DOHH2 (cell line): Measurements from ENCODE around the gene IDH3B.

Experiments used
- H3F3A ChIP-seq: fragments of 200-600 bp; sonication (generic), shearing (Covaris generic); 2 replicates; pipeline ENCODE4 v1.6.0; 2016; ENCODE audit warnings: antibody characterized with exemption, mild to moderate bottlenecking; ENCODE audit not compliant: control insufficient read depth, insufficient read depth
- H3K27ac ChIP-seq: fragments of 200-600 bp; sonication (generic); 2 replicates; pipeline ENCODE4 v1.5.1; 2014; ENCODE audit warnings: low read depth, mild to moderate bottlenecking, low read length, moderate library complexity
- H3K27me3 ChIP-seq: fragments of 200-600 bp; sonication (generic); 2 replicates; pipeline ENCODE4 v1.6.1; 2014; ENCODE audit warnings: mild to moderate bottlenecking, low read length, mixed read lengths; ENCODE audit not compliant: control insufficient read depth
- H3K36me3 ChIP-seq: fragments of 200-600 bp; sonication (generic); 2 replicates; pipeline ENCODE4 v1.6.1; 2014; ENCODE audit warnings: mild to moderate bottlenecking, low read length, moderate library complexity, mixed read lengths; ENCODE audit not compliant: control insufficient read depth
- H3K4me1 ChIP-seq: fragments of 200-600 bp; sonication (generic); 2 replicates; pipeline ENCODE4 v1.6.1; 2014; ENCODE audit warnings: mild to moderate bottlenecking, low read length, mixed read lengths; ENCODE audit not compliant: control insufficient read depth
- H3K4me2 ChIP-seq: fragments of 200-600 bp; sonication (generic); 2 replicates; pipeline ENCODE4 v1.6.0; 2014; ENCODE audit warnings: mild to moderate bottlenecking, low read length, moderate library complexity
- H3K4me3 ChIP-seq: fragments of 200-600 bp; sonication (generic); 2 replicates; pipeline ENCODE4 v1.5.1; 2014; ENCODE audit warnings: mild to moderate bottlenecking, low read length, mixed read lengths
- H3K79me2 ChIP-seq: fragments of 200-600 bp; sonication (generic); 2 replicates; pipeline ENCODE4 v1.6.1; 2014; ENCODE audit warnings: mild to moderate bottlenecking, low read length, mixed read lengths; ENCODE audit not compliant: control insufficient read depth
- H3K9me2 ChIP-seq: fragments of 200-600 bp; sonication (generic); replicated peaks from 2 replicates; pipeline ENCODE4 v1.6.1; 2014; ENCODE audit warnings: mild to moderate bottlenecking, low read length, mixed read lengths; ENCODE audit not compliant: control insufficient read depth
- H3K9me3 ChIP-seq: fragments of 200-600 bp; sonication (generic); 2 replicates; pipeline ENCODE4 v1.6.1; 2014; ENCODE audit warnings: antibody characterized with exemption, low read length, mixed read lengths; ENCODE audit not compliant: control insufficient read depth, insufficient read depth
- H4K20me1 ChIP-seq: fragments of 200-600 bp; sonication (generic); 2 replicates; pipeline ENCODE4 v1.6.0; 2014; ENCODE audit warnings: low read depth, mild to moderate bottlenecking, antibody characterized with exemption, low read length, moderate library complexity; ENCODE audit not compliant: control insufficient read depth, insufficient read depth
- CTCF ChIP-seq: fragments of 200-600 bp; sonication (generic); IDR thresholded peaks from one replicate; pipeline ENCODE4 v1.5.1; 2014; ENCODE audit warnings: antibody characterized with exemption, mild to moderate bottlenecking, low read depth, low read length; ENCODE audit not compliant: poor library complexity, severe bottlenecking
- EZH2phosphoT487 ChIP-seq: fragments of 200-600 bp; sonication (generic); IDR thresholded peaks from 2 replicates; pipeline ENCODE4 v1.6.1; 2017; ENCODE audit warnings: borderline replicate concordance, mild to moderate bottlenecking, antibody characterized with exemption, low read length, moderate library complexity, mixed read lengths

IDH3B gene

GRCh38 chr20:2691663-2692035 is 27.6 kb upstream of the IDH3B start:
- no peak overlapping the region for H3K4me2 ChIP-seq
- no peaks in the 10 kb centered on the region for H3K9me3 ChIP-seq
- H3K36me3 ChIP-seq, result no peaks in the 10 kb centered on the region
- no peak overlapping the region for H3K27ac ChIP-seq
- no peaks in the 10 kb centered on the region for H3F3A ChIP-seq
- no peaks in the 10 kb centered on the region for H4K20me1 ChIP-seq
- no peaks in the 10 kb centered on the region for H3K9me2 ChIP-seq
- peaks cover 6% of the 10 kb centered on the region; the same call in 1 of the 2 replicates for H3K4me1 ChIP-seq
- H3K4me3 ChIP-seq, result no peak overlapping the region
- TF ChIP-seq EZH2phosphoT487, result no peak; the same call in 1 of the 2 replicates
- no peak for TF ChIP-seq CTCF
- peaks cover 56% of the 10 kb centered on the region for H3K27me3 ChIP-seq
- no peaks in the 10 kb centered on the region for H3K79me2 ChIP-seq

GRCh38 chr20:2691127-2691526 is 27.1 kb upstream of the IDH3B start:
- Histone ChIP-seq H3K36me3 (no peaks in the 10 kb centered on the region), H3K4me2 (no peak overlapping the region), H3K4me1 (peaks cover 6% of the 10 kb centered on the region; the same call in 1 of the 2 replicates), H3F3A (no peaks in the 10 kb centered on the region), H3K9me2 (no peaks in the 10 kb centered on the region), H3K27ac (no peak overlapping the region), H3K4me3 (no peak overlapping the region), H3K9me3 (no peaks in the 10 kb centered on the region), H3K27me3 (peaks cover 56% of the 10 kb centered on the region), H4K20me1 (no peaks in the 10 kb centered on the region), H3K79me2 (no peaks in the 10 kb centered on the region)
- TF ChIP-seq EZH2phosphoT487 (no peak; the same call in 1 of the 2 replicates), CTCF (no peak)

DNA sequence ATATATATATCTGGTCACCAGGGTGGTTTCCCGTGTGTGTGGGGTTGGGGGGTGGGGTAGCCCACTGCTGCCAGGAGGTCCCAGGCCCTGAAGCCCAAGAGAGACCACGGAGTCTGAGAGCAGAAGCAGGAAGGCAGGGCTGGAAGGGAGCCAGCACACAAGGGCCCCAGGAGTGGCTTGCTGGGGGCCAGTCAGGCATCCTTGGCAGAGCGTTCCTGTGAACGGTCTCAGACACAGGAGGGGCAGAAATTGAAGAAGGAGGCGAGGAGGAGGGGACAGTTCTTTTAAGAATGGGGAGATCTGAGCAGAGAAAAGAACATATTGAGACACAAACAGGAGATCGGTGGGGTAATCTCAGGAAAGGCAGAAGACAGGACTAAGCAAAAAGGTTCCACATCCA is 26.7 kb upstream of the IDH3B start:
- Histone ChIP-seq H4K20me1 (no peaks in the 10 kb centered on the region), H3K27ac (no peak overlapping the region), H3K4me1 (peaks cover 6% of the 10 kb centered on the region; the same call in 1 of the 2 replicates), H3K4me3 (no peak overlapping the region), H3K9me3 (no peaks in the 10 kb centered on the region), H3K79me2 (no peaks in the 10 kb centered on the region), H3K9me2 (no peaks in the 10 kb centered on the region), H3K27me3 (peaks cover 55% of the 10 kb centered on the region), H3K4me2 (no peak overlapping the region), H3F3A (no peaks in the 10 kb centered on the region), H3K36me3 (no peaks in the 10 kb centered on the region)
- TF ChIP-seq CTCF (no peak), EZH2phosphoT487 (no peak)

GRCh38 chr20:2690213-2690612 is 26.2 kb upstream of the IDH3B start:
- TF ChIP-seq EZH2phosphoT487 (no peak), CTCF (no peak)
- Histone ChIP-seq H3K79me2 (no peaks in the 10 kb centered on the region), H3K4me3 (no peak overlapping the region), H3K4me1 (peaks cover 6% of the 10 kb centered on the region; the same call in 1 of the 2 replicates), H3K9me3 (no peaks in the 10 kb centered on the region), H3K36me3 (no peaks in the 10 kb centered on the region), H3K9me2 (no peaks in the 10 kb centered on the region), H4K20me1 (no peaks in the 10 kb centered on the region), H3K27me3 (peaks cover 50% of the 10 kb centered on the region), H3F3A (no peaks in the 10 kb centered on the region), H3K4me2 (no peak overlapping the region), H3K27ac (no peak overlapping the region)
